Measurements from ENCODE around the gene ZNF668.

- TF ChIP-seq CTCF (IDR thresholded peaks at IDR 0.05), result no peak
- no peak for TF ChIP-seq POLR2A (IDR thresholded peaks at IDR 0.05)
Observed at GRCh38 chr16:31088459-31089183, 14.6 kb upstream of the ZNF668 start, which contains the start of gene PRSS53.
